Measurements from ENCODE around the gene ENOSF1.

Gene ENOSF1

DNA sequence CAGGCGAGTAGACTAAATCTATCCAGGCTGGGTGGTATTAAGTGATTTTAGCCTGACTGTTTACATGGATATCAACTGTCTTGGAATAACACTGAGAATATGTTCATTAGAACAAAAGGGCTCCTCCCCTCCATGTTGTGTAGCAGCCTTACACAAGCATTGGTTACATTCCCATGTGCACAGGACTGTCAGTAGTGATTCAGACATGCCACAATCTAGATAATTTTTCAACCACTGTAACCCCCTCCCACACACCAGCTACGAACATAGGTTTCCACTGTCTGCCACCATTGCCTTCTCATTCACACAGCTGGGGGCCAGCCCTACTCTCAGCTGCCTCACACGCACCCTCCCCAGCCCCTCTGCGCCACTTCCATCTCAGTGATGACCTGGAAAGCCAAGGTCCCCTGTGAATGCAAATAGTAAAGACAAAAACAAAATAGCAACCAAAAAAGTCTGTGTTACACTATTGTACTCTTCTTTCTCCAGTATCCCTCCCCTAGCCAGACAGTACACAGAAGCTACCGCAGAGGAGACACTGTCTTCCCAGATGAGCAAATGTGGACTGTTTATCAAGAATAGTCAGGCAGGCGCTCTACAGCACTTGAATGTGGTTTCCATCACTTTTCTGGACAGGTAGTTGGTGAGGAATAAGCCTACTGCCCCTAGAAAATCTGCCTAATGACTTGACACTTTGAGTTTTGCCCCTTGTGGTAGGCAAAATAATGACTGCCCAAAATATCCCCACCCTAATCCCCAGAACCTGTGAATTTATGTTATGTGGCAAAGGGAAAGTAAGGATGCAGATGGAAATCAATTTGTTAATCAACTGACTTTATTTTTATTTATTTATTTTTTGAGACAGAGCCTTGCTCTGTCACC, 82.9 kb downstream of the ENOSF1 start:
- peak; percentile 49 for DNase-seq

DNA sequence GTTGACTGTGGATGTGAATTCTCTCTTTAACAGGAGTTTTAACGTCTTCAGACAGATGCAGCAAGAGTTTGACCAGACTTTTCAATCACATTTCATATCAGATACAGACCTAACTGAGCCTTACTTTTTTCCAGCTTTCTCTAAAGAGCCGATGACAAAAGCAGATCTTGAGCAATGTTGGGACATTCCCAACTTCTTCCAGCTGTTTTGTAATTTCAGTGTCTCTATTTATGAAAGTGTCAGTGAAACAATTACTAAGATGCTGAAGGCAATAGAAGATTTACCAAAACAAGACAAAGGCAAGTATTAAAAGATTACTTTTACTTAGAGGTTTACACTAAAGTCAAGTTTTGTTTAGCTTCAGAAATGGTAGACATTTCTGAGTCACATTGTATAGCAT, 85.2 kb downstream of the ENOSF1 start:
- DNase-seq, result no peak

DNA sequence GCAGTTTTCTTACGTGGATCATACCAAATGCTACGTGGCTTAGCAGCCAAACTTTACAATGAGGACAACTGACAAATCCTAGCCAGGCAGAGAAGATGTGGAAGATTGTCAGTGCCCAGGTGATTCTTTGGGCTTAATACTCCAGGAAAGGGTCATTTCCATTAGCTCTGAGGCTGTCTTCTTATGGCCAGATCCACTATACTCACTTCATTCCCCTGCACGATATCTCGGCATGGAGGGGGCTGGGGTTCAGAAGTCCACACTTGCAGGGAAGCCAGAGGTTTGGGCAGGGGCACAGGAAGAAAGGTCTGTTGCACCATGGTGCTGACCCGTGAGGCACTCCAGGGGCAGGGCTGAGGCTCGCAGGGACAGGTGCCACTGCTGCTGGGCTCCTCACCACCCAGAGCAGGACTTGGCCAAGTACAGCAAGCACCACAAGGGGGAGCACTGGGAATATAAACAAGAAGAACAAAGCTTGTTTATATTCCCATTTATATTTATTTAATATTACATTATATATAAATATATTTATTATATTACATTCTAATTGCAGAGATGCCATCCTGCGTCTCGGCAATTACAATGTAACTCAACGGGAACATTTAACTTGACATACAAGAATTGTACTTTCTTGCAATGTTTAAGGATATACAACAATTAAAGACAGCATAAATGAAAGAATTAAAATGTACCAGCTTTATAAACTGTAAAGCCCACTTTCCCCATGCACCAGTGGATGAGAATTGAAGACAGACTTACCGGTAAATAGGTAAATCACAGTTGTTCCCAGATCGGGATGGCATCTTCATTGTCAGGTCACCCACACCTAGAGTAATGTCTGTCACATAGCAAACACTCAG, 88.4 kb downstream of the ENOSF1 start:
- DNase-seq, result peak; percentile 86

DNA sequence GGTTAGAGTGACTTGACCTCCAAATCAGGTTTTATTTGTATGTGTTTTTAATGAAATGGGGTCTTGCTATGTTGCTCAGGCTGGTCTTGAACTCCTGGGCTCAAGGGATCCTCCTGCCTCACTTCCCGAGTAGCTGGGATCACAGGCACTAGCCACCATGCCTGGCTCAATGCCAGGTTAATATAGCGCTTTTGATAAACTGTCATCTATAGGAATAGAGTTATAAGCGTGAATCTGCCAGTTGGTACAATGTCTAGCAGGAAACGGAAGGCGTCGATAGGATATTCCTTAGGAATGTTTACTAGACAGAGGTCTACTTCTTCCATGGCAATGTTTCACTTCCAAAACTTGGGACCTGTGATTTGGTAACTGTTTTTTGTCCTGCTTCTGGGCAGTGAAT, 90.1 kb downstream of the ENOSF1 start:
- DNase-seq, result no peak

DNA sequence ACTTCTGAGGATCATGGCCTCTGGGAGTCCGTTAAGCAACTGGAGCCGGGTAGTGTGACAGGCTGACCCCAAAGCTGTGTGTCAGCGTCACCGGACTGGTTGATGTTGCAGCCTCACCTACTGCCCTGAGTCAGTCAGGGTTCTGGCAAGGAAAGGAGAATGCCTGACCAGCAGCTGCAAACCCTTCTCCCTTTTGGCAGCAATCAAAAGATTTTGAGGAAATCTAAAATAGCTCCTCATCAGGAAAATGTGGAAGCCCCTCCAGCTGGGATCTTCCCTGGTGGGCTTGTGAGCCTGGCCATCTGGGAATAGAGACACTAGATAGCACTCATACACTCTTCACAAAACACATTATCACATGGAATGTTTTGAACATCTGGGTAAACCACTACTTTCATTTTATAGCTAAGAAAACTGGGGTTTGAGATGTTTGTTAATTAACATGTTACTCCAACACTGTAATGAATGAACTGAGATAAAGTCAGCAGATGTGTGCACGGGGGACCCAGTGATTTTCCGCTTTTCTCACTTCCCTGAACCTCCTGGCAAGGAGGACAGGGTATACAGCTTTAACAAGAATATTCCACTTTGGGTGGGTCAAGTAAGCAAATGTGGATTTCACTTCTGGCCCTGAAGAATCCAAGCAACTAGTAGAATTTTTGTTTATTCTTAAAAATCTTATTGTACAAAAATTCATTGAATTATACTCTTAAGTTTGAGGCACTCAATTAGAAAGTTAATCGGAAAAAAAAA, 91.0 kb downstream of the ENOSF1 start:
- no peak for DNase-seq

Data from hematopoietic multipotent progenitor cell treated with erythropoietin and hydrocortisone succinate and interleukin-3 and kit ligand, for 6 days (in vitro differentiated cells).